Endothelial cell (in vitro differentiated cells): ENCODE results near the gene LGR4. TPM values are rescaled to one million over a fixed set of nuclear protein-coding genes. Genes with fewer than 3 reads are reported as not detected.

Source experiments
- DNase-seq: peaks from one replicate; pipeline ENCODE4 v3.0.0; 2021; ENCODE audit warnings: low spot score
- H3K27ac Mint-ChIP-seq: one replicate; pipeline ENCODE4 v1.8.0; 2021; ENCODE audit warnings: mixed read lengths, inconsistent platforms; ENCODE audit not compliant: unreplicated experiment
- H3K27me3 Mint-ChIP-seq: one replicate; pipeline ENCODE4 v1.8.0; 2021; ENCODE audit warnings: mild to moderate bottlenecking, moderate library complexity, mixed read lengths, inconsistent platforms; ENCODE audit not compliant: unreplicated experiment
- H3K36me3 Mint-ChIP-seq: one replicate; pipeline ENCODE4 v1.8.0; 2021; ENCODE audit warnings: mild to moderate bottlenecking, low read depth, mixed read lengths, inconsistent platforms; ENCODE audit not compliant: unreplicated experiment
- H3K4me1 Mint-ChIP-seq: one replicate; pipeline ENCODE4 v1.8.0; 2021; ENCODE audit warnings: mild to moderate bottlenecking, mixed read lengths, inconsistent platforms; ENCODE audit not compliant: unreplicated experiment
- H3K4me3 Mint-ChIP-seq: one replicate; pipeline ENCODE4 v1.8.0; 2021; ENCODE audit warnings: mild to moderate bottlenecking, mixed read lengths, inconsistent platforms; ENCODE audit not compliant: unreplicated experiment
- H3K9me3 Mint-ChIP-seq: one replicate; pipeline ENCODE4 v1.8.0; 2021; ENCODE audit warnings: mixed read lengths, inconsistent platforms; ENCODE audit not compliant: unreplicated experiment
- total RNA-seq: library from RNA; stranded (reverse); fragmentation: NEBNext Ultra II Directional; extraction: Animal tissue kit (Norgen Biotek cat#: 25700); gene quantifications from one replicate; pipeline ENCODE4 v1.2.1, GENCODE V29; 2021; ENCODE audit not compliant: unreplicated experiment
- TF ChIP-seq, protein P1 (sequence below): fragments of 200-600 bp; sonication (generic); IDR thresholded peaks from one replicate; pipeline ENCODE4 v1.5.0; 2021; ENCODE audit warnings: antibody characterized with exemption; ENCODE audit not compliant: unreplicated experiment

Gene LGR4
- total RNA-seq, 1 donor from 2014 or later: 10.8 TPM

DNA sequence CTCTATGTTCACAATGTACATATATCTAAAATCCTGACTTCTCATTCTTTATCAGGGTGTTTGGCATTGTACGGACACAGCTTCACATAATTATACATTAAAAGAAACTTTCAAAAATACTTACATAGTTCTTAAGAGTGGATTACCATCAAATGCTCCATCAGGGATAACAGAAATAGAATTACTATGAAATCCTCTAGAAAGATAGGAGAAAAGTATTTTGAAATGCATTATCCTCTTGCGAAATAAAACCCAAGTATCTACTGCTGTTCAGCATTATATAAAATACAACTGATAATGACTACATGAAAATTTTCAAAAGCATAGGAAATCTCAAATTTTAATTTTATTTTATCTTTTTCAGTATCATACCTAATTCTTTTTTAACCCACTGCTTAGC is 91.8 kb downstream of the LGR4 start:
- H3K27ac Mint-ChIP-seq: no peak overlapping the region
- no peaks in the 10 kb centered on the region for H3K36me3 Mint-ChIP-seq
- no peak for DNase-seq
- H3K4me1 Mint-ChIP-seq: no peaks in the 10 kb centered on the region
- no peak overlapping the region for H3K4me3 Mint-ChIP-seq
- TF ChIP-seq, protein P1, sequence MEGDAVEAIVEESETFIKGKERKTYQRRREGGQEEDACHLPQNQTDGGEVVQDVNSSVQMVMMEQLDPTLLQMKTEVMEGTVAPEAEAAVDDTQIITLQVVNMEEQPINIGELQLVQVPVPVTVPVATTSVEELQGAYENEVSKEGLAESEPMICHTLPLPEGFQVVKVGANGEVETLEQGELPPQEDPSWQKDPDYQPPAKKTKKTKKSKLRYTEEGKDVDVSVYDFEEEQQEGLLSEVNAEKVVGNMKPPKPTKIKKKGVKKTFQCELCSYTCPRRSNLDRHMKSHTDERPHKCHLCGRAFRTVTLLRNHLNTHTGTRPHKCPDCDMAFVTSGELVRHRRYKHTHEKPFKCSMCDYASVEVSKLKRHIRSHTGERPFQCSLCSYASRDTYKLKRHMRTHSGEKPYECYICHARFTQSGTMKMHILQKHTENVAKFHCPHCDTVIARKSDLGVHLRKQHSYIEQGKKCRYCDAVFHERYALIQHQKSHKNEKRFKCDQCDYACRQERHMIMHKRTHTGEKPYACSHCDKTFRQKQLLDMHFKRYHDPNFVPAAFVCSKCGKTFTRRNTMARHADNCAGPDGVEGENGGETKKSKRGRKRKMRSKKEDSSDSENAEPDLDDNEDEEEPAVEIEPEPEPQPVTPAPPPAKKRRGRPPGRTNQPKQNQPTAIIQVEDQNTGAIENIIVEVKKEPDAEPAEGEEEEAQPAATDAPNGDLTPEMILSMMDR: no peak
- no peaks in the 10 kb centered on the region for H3K9me3 Mint-ChIP-seq
- no peaks in the 10 kb centered on the region for H3K27me3 Mint-ChIP-seq

GRCh38 chr11:27379449-27379848 is 93.1 kb downstream of the LGR4 start:
- DNase-seq: no peak
- Mint-ChIP-seq H3K27ac (no peak overlapping the region), H3K4me3 (no peak overlapping the region), H3K9me3 (no peaks in the 10 kb centered on the region), H3K4me1 (no peaks in the 10 kb centered on the region), H3K27me3 (no peaks in the 10 kb centered on the region), H3K36me3 (no peaks in the 10 kb centered on the region)
- TF ChIP-seq, protein P1: no peak

GRCh38 chr11:27375370-27375769 is 97.2 kb downstream of the LGR4 start:
- Mint-ChIP-seq H3K4me1 (no peaks in the 10 kb centered on the region), H3K9me3 (no peaks in the 10 kb centered on the region), H3K36me3 (no peaks in the 10 kb centered on the region), H3K27ac (no peak overlapping the region), H3K4me3 (no peak overlapping the region), H3K27me3 (no peaks in the 10 kb centered on the region)
- DNase-seq: no peak
- TF ChIP-seq, protein P1: no peak

DNA sequence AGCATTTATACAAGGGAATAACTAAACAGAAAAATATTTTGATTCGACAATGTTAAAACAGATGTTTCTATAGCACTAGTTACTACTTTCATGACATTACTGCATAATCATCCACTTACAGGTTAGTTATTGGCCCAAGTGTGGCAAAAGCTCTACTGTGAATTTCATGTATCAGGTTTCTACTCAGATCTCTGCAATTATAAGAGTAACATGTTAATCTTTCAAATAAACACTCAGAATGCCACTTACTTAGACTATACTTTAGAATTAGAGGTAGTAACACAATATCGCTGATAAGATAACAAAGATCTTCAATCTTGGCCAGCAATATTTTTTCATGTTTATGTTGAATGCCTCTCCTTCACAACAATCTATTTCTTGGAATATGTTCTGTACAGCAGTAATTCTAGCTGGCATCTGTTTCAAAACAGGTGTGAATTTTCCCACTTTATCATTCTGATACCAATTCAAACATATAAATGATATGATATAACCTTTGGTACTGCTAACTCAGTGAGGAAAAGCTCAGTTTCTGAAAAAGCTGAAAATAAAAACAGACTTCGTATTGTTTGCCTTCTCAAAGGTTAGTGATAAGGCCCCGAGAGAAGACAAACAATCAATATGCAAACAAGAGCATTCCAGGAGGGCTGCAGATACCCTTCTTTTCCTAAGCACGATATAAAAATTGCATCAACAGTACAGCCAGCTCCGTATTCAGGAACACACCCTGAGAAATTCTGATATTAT is 98.6 kb downstream of the LGR4 start:
- Mint-ChIP-seq H3K36me3 (no peaks in the 10 kb centered on the region), H3K27ac (no peak overlapping the region), H3K27me3 (no peaks in the 10 kb centered on the region), H3K9me3 (no peaks in the 10 kb centered on the region), H3K4me3 (no peak overlapping the region), H3K4me1 (no peaks in the 10 kb centered on the region)
- TF ChIP-seq, protein P1: no peak
- DNase-seq: no peak

DNA sequence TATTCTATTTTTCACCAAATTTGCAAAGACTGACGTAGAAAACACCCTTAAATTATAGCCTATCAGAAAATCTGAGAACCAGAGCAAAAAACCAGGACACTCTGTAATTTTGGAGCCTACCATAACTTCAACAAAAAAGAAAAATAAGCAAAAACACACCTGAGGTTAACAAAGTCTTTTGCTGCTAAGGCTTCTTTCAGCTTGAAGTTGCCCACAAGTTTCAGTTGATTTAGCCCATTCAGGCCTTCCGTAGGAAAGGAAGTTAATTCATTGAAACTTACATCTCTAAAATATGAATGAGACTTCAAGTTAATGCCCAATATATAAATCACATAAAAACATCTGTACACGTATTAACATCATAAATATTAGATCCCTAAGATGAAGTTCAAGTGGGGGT is 99.2 kb downstream of the LGR4 start:
- TF ChIP-seq, protein P1: no peak
- no peaks in the 10 kb centered on the region for H3K4me1 Mint-ChIP-seq

More for the DNA sequence above, 99.2 kb downstream of the LGR4 start:
- no peaks in the 10 kb centered on the region for H3K36me3 Mint-ChIP-seq
- no peaks in the 10 kb centered on the region for H3K9me3 Mint-ChIP-seq
- H3K27ac Mint-ChIP-seq: no peak overlapping the region
- DNase-seq: no peak
- no peaks in the 10 kb centered on the region for H3K27me3 Mint-ChIP-seq
- no peak overlapping the region for H3K4me3 Mint-ChIP-seq
